ENCODE results near the gene FNTB.
"Not testable (repeated sequence)": the region's sequence is repeated elsewhere in the genome, so short reads cannot be mapped to it uniquely, and the experiment has no call there.

Gene FNTB

DNA sequence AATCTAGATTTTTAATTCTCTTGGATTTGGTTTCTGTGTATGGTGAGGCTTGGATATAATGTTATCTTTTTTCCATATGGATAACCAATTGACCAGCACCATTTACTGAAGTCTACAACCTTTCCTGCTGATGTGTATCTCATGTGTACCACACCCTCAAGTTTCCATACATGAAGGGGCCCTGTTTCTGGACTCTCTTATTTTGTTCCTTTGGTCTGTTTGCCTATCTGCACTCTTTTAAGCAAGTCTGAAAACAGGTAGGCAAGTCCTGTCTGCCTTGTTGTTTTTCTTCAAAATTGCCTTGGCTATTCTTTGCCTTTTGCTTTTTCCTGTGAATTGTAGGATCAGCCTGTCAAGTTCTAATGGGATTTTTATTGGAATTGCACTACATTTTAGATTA lies 71.0 kb downstream of the FNTB start:
- DNase-seq: no peak

- DNase-seq: no peak
Observed at GRCh38 chr14:65062096-65063075, 75.7 kb downstream of the FNTB start.

GRCh38 chr14:65065719-65066118 lies 79.0 kb downstream of the FNTB start:
- DNase-seq: no peak

DNA sequence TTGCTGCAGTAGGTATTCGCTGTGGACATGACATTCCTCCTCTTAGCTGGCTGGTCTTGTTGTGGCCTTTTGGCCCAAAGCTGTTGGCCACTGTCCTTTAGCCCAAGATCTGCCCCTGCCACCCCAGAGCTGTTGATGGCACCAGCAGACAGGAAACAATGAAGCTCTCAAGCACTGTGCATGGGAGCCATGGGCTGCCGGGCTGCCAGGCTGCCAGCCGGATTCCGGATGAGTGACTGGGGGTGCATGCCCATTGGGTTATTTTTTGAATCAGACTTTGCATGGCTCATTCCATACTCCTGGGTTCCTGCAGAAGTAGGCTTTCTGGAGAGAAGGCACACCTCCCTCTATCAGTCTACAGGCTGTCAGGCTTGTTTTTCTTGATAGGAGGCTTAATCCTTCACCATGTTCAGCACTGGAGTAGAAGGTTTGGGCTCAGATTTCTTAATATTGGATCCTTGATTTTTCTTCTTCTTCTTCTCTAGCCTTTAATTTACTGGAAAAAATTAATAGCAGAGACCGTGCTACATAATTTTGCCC lies 83.2 kb downstream of the FNTB start:
- no peak for DNase-seq

DNA sequence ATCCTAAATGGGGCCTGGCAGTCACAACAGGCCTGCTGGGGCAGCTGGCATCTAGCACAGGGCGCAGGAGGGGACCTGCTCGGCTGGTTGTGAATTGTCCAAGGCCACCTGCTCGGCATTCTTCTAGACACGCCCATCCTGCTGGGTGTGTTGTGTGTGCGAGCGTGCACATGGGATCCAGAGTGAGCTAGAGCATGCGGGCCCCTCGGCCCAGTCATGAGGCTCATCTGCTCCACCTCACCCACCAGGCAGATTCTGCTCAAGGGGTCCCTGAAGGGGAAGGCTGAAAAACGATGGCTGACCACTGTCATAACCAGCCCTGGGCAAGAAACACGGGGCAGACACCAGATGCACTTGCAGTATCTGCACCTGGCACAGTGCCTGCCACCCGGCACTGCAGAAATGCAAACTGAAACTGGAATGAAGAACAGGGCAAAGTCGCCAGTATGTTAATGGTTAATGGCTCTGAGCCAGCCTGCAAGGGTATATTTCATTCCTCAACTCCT lies 83.8 kb downstream of the FNTB start:
- peak; percentile 87 for DNase-seq

- DNase-seq: no peak
Observed at GRCh38 chr14:65071544-65071943, 84.8 kb downstream of the FNTB start.

- no peak for DNase-seq
Observed at GRCh38 chr14:65072256-65072655, 85.6 kb downstream of the FNTB start.

DNA sequence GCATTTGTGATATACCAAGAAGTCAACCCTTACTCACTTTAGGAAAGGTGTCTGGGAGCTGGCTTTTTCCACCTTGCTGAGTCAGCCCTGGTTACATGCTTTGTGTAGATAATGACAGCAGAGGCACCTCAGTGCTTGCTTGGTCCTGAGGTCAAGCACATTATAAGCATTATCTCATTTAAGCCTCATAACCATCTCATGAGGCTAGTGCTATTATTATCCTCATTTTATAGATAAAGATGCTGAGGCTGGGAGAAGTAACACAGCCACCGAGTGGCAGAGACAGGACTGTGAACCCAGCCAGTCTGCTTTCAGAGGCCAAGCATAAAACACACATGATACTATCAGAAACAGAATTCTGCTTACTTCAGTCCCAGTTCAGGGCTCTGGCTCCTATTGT lies 86.2 kb downstream of the FNTB start:
- DNase-seq: no peak

GRCh38 chr14:65073605-65074201 lies 87.0 kb downstream of the FNTB start:
- no peak for DNase-seq

DNA sequence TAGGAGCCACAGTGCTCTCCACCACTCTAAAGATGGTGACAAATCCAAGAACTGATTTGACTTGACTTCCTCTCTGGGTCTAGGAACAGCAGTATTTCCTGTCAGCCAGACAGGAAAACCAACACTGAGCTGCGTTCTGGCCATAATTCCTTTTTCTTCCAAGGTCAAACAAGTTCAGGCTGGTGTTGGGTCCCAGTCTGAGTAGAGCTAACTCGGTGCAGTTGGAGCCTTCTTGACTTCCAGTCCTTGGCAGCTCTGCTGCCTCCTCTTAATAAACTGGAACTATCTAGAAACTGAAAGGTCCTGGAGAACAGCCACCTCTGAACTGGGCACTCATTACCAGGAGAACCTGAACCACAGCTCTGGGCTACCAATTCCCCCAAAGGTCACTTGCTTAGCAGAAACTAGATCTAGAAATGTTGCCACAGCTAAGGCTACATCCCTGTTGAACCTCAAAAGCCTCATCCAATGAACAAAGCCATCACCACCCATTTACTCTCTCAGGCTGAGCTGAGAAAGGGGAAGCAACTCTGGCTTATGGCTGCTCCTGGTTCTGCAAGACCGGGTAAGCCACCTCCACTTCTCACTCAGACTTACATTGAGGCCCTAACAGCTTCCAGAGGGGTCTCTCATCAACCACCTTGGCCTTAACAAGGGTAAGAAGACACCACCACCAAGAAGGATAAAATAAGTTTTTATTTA lies 87.9 kb downstream of the FNTB start:
- no peak for DNase-seq

GRCh38 chr14:65075628-65076325 lies 89.1 kb downstream of the FNTB start:
- DNase-seq: no peak

- DNase-seq: peak; percentile 45
Observed at GRCh38 chr14:65077318-65077717, 90.6 kb downstream of the FNTB start.

DNA sequence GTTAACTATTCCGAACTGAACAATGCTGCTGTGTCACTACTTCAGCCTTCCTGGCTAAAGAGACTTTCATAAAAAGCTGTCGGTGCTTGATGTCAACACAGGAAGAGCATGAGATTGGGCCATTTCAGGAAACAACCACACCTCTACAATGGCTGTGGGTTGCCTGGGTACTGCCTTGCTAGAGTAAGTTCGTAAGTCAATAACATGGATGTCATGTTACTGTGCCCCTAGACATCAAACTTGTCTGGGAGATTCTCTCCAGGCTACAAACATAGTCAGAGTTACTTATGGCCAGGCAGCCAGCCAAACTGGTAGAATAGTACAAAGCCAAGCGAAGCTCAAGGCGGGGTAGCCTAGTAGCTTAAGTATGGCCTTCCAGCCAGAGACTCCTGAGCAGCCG lies 92.5 kb downstream of the FNTB start:
- DNase-seq: no peak

DNA sequence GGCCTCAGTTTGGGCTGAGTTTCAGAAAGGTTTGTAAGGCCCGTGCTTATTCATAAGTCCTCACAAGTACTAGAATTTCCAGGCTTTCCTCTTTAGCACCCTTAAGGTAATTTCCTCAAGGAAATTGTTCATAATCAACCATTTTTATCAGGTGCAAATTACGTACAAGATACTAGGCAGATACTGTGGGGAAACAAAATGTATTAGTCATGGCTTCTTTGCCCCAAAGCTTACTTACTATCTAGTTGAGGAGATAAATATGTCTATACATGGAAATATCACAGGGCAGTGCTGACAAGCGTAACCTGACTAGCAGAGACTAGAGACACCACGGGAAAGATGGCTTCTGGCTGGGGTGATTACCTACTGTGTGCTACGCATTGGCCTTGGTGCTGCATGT lies 93.1 kb downstream of the FNTB start:
- DNase-seq: no peak

DNA sequence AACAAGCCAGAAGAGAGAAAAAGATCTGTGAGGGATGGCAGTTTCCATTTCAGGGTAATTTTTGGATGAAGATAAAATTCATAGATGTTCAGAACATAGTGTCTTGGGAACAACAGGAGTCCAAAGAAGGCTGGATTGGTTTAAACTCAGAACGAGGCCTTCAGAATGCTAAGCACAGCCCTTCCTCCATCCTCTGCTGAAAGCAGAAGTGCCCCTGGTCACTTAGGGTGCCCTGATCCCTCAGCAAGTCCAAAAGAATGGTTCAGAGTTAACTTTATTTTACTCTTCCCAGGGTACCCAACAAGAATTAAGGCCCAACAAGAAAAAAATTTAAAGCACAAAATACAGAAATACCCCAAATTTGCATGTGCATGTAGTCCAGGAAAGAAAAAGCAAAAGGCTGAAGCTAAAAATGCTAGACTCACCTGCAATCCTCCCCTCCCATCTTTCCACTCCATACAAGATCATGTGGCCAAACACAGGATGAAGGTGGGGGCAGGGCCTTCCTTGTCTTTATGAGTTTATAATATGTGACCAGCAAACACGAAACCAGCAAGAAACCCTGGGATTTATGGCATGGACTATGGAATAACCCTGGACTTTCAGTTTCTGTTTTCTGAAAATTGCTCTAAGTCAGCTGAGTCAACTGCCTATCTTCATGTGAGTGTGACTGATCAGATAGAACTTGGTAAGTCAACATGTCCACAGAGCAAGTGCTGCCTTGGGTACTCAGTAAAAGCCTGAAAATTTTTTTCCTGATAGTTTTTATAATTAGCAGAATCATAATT lies 94.5 kb downstream of the FNTB start:
- DNase-seq: no peak

- no peak for DNase-seq
Observed at GRCh38 chr14:65082930-65083329, 96.2 kb downstream of the FNTB start.

DNA sequence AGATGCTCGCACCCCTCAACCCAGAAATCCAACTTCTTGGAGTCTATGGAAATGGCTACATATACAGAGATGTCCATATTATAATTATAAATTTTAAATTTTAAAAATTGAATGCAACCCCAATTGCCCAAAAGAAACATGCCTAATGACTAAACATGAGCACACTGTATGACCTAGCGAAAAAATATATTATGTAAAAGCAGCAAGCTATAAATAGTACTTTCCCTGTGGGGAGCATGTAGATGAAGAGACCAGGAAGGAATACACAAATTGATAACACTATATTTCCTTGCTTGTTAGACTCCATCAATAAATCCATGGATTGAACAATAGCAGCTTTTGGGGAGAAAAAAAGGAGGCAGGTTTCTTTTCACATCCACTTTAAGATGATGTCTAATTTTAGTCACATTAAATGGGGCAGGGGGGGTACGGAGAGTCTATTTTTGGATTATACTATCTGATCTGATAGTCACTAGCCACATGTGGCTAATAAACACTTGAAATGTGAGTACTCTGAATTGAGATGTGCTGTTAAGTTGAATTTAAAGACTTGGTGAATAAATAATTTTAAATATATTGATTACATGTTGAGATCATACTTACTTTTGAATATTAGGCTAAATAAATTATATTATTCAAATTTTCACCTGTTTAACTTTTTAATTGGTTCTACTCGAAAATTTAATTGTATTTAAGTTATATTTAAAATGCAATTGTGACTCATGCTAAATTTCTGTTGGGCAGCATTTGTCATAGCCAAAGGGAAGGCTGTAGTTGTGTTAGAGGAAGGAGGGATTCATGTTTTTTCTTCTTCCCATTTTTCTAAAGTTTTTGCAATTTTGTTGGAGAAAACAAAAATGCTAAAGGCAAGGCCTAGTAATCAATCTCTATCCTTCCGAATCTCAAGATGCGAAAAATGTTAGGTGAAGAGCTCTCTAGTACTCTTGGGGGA lies 98.1 kb downstream of the FNTB start:
- DNase-seq: no peak

DNA sequence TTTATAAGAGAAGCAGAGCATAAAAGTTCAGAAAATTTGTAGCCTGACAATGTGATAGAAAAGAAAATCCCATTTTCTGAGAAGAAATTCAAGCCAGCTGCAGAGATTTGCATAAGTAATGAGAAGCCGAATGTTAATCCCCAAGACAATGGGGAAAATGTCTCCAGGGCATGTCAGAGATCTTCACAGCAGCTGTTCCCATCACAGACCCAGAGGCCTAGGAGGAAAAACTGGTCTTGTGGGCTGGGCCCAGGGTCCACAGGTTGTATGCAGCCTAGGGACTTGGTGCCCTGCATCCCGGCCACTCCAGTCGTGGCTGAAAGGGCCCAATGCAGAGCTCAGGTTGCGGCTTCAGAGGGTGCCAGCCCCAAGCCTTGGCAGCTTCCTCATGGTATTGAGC lies 100.0 kb downstream of the FNTB start:
- not testable (repeated sequence) for DNase-seq

DNA sequence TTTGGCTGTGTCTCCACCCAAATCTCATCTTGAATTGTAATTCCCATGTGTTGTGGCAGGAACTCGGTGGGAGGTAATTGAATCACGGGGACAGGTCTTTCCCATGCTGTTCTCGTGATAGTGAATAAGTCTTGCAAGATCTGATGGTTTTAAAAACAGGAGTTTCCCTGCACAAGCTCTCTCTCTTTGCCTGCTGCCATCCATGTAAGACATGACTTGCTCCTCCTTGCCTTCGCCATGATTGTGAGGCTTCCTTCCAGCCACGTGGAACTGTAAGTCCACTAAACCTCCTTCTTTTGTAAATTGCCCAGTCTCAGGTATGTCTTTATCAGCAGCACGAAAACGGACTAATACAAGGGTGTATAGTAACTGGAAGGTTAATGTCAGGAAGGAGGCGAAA lies 101.1 kb downstream of the FNTB start:
- DNase-seq: not testable (repeated sequence)

DNA sequence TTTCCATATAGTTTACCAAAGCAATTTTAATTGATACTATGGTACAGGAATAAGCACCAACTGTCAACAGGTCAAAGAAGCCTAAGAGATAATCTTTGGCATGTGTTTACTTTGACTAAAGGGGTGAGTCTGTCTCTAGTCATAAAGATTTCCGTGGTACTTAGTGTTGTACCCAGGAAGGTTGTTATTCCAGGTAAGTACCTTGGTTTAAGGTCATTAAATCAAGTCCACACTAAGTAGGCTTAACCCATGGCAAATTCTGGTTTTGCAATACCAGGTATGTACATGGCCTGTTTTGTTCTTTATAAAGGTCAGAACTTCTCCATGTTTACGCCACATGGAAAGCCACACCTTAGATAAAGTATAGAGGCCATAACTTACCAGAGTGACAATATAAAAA lies 105.7 kb downstream of the FNTB start:
- DNase-seq: no peak

Measured in NCI-H2107 (cell line).